K562 (cell line): Measurements from ENCODE around the gene STUB1. TPM values are rescaled to one million over a fixed set of nuclear protein-coding genes. Genes with fewer than 3 reads are reported as not detected.

Experiments
- ELF1 ChIP-seq: fragments of 200-800 bp; sonication (Bioruptor generic); IDR thresholded peaks from 2 replicates; pipeline ENCODE4 v1.6.1; 2016; ENCODE audit warnings: missing genetic modification characterization, missing compliant biosample characterization
- FOXO4 ChIP-seq: fragments of 450-650 bp; formaldehyde crosslinking; IDR thresholded peaks from 2 replicates; pipeline ENCODE4 v1.4.0; 2020; ENCODE audit warnings: mild to moderate bottlenecking, moderate library complexity
- KLF1 ChIP-seq: fragments of 450-650 bp; IDR thresholded peaks from 2 replicates; pipeline ENCODE4 v1.6.1; 2016; ENCODE audit warnings: missing genetic modification characterization, missing compliant biosample characterization
- LARP7 ChIP-seq: fragments of 450-650 bp; IDR thresholded peaks from 2 replicates; pipeline ENCODE4 v1.6.1; 2016
- RFX1 ChIP-seq: fragments of 450-650 bp; IDR thresholded peaks from 2 replicates; pipeline ENCODE4 v1.6.1; 2016; ENCODE audit warnings: mild to moderate bottlenecking, moderate library complexity
- SIN3B ChIP-seq: fragments of 450-650 bp; IDR thresholded peaks from 2 replicates; pipeline ENCODE4 v1.6.1; 2017; ENCODE audit warnings: low read depth, mild to moderate bottlenecking, moderate library complexity
- SRF ChIP-seq, 2 experiments: fragments of 250-450, 450-650 bp in 1 of 2; sonication (Bioruptor Pico) in 1 of 2; sonication (generic) in 1 of 2; formaldehyde crosslinking; IDR thresholded peaks; 2 replicates each; pipeline versions ENCODE4 v1.5.0 to v1.5.1; 2020 to 2022; ENCODE audit warnings: mild to moderate bottlenecking in 1 of 2, missing genetic modification reagents in 1 of 2
- STAT6 ChIP-seq: sonication (generic); formaldehyde crosslinking; IDR thresholded peaks from 2 replicates; pipeline ENCODE4 v1.8.1; 2023; ENCODE audit warnings: mild to moderate bottlenecking, missing genetic modification reagents
- ZHX1 ChIP-seq: fragments of 150-350 bp; conservative IDR thresholded peaks from 2 replicates; pipeline ENCODE4 v1.6.1; 2014; ENCODE audit warnings: low read length
- ZNF143 ChIP-seq: sonication (generic); formaldehyde crosslinking; IDR thresholded peaks from 2 replicates; pipeline ENCODE4 v1.9.0; 2022; ENCODE audit warnings: mild to moderate bottlenecking, missing genetic modification reagents
- polyA plus RNA-seq, 8 experiments: library from polyadenylated mRNA; depleted of rRNA in 4 of 8; stranded (reverse) in 5 of 8; unstranded in 3 of 8; fragments of >200 nt; fragmentation: Nextera tagmentation in 2 of 8; fragmentation: Illumina TruSeq in 1 of 8; extraction: Ambion mirVana in 2 of 8; extraction: Trizol in 1 of 8; gene quantifications; 2 replicates each; pipeline versions ENCODE4 v1.2.1 to v1.2.3, GENCODE V29; 2011 to 2014; ENCODE audit warnings: inconsistent platforms in 1 of 8, missing spikeins in 1 of 8
- total RNA-seq, 7 experiments: library from RNA; depleted of rRNA in 6 of 7; stranded (reverse); fragments of >200 nt in 6 of 7; fragmentation: Illumina TruSeq in 2 of 7; extraction: Trizol in 2 of 7; gene quantifications; 2 replicates each; pipeline versions ENCODE4 v1.2.1 to v1.2.3, GENCODE V29; 2011 to 2021; ENCODE audit warnings: low replicate concordance in 1 of 7

STUB1 gene
- total and polyA plus RNA-seq, 9 of the 15 experiments (the other 6 are each of a cell fraction or from before 2014, with no cell fraction given) = 10.6 to 251 (median 152) TPM

GRCh38 chr16:684071-684794, 4.0 kb downstream of the STUB1 start, which contains the start of gene JMJD8 (continued):
- TF ChIP-seq FOXO4 (CRISPR knock-in tag) (no peak), ELF1 (tag) (peak; percentile 93), SIN3B (peak; percentile 87), LARP7 (no peak), KLF1 (tag) (peak; percentile 37; the same call in 1 of the 2 replicates), RFX1 (peak; percentile 99), SRF (CRISPR knock-in tag; IDR thresholded peaks at IDR 0.05) (peak in 1 of 2 experiments; percentile 92; a peak in 2 of 4 replicates), ZNF143 (CRISPR knock-in tag) (peak; percentile 82), ZHX1 (0 out of 2 replicates have a peak, but pooled peaks have one; percentile 40), STAT6 (CRISPR knock-in tag) (no peak)
